HG03066 (cell line): ENCODE results near the gene TERT.

Source experiments
- ATAC-seq: cut with Tn5 transposase; IDR thresholded peaks from one replicate; pipeline ENCODE4 v1.9.1; 2021; ENCODE audit warnings: low read depth; ENCODE audit not compliant: unreplicated experiment

TERT gene

DNA sequence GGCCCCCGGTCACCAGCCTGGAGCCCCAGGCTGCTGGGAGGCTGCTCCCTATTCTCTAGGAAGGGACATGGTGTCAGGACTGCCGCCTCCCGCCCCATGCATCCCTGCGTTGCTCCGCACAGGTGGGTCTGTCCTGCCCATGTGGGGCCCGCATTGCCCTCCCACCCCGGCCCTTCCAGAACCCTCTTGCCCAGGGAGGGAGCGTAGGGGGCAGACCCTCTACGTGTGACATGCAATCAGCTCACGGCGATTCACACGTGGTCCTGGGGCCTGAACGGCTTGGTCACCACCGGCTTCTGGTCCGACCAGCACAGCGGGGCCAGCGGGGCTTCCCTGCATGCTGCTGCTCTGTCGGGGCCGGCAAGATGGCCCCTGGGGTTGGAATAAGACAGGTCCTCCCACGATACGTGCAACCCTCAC is 84.0 kb downstream of the TERT start:
- no peak for ATAC-seq

DNA sequence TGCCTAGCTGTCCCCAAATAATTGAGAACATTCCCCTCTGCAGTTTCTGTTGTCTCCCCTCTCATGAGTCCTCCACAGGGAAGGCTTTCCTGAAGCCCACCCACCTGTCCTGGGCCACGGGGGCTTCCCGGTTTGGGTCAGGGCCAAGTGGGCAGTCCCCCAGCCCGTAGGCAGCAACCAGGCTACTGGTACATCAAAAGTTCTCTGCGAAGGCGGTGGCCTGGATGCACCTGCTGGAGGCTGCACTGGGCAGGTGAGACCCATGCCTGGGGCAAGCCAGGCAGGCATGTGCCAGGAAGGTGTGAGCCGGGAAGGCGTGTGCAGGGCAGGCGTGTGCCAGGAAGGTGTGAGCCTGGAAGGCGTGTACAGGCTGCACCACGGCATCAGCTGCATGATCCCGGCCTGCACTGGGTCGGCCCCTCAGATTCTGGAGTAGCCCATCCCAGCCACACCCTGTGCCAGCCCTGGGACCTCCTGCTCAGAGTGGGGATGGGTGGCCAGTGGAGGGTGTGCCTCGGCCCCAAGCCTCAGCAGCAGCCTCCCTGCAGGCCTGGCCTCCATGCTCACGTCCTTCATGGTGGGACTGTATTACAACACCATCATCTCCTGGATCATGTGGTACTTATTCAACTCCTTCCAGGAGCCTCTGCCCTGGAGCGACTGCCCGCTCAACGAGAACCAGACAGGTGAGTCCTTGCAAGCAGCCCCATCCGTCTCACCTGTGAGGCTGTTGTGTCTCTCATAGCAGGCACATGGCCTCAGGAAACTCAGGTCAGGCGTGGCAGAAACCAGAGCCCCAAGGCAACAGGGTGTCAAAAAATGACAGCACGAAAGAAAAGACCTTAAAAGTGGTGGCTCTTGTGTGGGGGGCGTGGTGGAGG is 84.7 kb downstream of the TERT start:
- no peak for ATAC-seq

DNA sequence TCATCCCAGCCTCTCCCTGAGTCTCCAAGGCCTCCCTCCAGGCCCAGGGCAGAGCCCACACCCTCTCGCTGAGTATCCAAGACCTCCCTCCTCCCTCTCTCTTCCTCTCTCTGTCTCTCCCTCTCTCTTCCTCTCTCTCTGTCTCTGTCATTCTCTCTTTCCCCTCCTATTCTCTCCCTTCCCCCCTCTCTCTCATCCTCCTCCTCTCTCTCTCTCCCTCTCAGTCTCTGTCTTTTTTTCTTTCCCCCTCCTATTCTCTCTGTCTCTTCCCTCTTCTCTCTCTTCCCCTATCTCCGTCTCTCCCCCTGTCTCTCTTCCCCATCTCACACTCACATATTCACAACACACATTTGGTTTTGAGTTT is 85.4 kb downstream of the TERT start:
- ATAC-seq = no peak

DNA sequence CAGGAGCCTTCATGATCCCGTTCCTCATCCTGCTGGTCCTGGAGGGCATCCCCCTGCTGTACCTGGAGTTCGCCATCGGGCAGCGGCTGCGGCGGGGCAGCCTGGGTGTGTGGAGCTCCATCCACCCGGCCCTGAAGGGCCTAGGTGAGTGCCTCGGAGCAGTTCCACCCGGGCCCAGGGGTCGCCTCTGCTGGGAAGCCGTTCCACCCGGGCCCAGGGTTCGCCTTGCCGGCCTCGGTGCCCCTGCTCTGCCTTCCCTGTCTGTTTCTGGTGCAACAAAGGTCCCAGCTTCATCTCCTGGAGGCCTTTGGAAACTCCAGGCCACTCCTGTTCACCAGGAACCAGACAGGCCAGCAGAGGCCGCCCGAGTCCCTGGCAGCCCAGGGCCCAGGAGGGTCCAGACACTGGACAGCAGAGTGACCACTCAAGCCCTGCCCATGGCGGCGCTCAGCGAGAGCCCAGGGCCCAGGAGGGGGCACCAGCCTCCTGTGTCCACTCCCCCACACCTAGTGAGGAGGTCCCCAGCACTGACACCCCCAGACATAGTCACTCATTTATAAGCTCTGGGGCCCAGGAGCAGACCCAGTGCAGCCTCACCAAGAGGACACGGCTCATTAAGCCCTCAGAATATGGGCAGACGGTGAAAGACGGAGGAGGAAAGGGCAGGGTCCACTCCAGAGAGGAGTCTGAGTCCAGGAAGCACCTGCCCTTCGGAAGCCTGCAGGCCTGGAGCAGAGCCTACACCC is 86.0 kb downstream of the TERT start:
- ATAC-seq = no peak

DNA sequence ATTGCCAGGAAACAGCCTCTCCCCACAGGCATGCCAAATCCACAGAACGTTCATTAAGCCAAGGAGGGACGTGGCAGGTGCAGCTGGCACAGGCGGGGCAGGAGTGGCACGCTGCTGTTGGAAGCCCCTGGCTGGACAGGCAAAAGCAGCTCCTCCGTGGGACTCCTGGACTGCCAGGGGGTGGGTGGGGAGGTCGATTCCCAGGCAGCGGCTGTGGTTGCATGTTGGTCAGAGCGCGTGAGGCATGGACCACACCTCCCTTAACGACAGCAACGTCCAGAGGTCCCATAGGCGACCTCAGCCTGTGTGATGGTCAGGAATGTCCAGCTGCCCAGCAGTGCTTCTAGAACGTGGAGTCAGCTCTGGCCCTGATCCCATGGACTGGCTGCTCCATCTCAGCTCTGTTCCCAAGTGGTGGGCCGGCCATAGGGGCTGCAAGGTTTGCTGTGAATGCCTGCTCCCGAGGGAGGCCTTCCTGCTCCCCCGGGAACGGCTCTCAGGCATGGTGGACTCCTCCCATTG is 86.6 kb downstream of the TERT start:
- no peak for ATAC-seq

DNA sequence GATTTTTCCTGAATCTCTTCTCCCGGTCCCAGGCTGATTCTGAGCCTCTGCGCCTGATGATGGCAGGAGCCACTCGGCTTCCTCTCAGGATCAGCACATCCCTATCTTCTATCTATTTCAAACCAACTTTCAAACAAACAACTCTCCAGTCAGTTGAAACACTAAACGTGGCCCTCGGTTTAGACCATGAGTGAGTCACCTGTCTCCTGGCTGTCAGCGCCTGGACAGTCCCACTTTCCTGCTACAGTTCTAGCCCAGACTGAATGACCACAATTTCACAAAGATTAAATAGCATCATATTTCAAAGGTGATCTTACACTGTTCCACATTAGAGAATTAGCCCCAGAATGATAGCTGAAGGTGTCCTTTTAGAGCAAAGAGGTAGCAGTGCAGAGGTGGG is 87.3 kb downstream of the TERT start:
- no peak for ATAC-seq

DNA sequence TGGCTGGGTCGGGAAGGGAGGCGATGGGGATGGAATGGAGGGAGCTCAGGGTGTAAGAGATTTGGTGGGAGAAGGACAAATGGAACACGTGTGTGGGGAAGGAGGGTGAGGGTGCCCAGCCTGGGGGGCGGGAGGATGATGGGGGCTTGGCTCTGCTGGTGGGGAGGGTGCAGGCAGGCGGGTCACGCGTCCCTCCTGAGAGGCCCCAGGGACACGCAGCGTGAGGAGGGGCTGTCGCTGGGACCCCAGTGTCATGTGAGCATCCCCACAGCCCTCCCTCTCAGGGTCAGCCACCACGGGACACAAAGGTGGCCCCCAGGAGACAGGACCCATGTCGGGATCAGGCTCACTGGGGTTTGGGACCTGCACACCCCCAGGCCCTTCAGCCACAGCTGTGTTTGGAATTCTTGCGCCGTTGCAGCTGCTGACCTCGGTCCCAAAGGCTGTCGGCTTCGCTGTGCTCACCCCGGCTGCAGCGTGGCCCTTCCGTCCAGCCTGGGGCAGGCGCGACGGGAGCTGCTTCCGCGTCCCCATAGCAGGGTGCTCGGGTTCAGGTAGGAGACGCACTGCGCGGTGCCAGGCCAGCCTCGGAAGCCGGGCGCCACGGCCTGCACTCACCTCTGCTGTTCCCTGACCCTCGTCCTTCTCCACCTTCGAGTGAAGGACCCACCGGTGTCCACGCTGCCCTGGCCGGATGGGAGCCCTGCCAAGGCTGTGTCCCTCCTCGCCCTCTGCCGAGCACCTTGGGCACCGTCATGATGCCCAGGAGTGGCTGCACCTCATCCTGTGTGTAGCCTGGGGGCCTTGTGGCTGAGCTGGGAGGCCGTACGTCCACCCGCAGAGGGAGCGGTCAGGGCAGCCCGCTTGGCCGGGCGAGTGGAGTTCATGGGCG is 88.1 kb downstream of the TERT start:
- ATAC-seq = no peak

DNA sequence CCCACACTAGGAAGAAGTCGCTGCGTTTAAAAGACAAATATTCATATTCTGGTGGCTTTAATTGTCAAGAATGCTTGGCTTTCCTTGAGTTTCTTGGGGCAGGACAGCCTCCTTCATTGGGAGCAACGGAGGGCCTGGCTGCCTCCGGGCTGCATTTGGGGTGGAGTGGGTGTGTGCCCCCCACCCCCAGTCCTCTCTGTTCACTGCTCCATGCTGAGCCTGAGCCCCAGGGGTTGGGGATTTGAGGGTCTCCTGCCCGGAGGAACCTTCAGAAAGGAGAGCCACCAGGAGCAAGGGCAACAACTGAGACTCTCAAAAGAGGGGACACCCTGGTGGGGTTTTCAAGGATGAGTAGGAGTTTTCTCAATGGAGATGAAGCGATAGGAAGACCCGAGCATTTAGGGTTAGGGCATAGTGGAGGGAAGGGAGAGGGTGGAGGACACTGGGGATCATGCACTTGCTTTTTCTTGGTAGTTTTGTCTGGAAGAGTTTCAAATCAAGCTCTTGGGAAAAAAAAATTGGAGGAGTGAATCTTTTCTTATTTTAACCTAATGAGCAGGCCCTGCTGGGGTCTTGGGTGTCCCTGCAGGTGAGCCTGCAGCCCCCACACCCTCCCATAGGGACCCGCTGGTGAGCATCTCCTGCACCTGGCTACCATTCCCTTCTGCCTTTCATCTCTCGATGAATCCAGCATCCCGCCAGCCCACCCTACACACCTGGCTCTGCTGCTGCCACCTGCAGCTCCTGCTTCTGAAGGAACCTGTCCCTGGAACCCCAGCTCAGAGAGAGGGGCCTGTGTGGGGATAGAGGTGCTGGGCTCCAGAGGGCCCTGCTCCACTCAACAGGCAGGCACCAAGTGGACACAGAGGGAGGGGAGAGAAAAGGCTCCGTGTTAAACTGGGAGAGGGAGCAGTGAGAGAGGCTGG is 89.3 kb downstream of the TERT start:
- no peak for ATAC-seq

DNA sequence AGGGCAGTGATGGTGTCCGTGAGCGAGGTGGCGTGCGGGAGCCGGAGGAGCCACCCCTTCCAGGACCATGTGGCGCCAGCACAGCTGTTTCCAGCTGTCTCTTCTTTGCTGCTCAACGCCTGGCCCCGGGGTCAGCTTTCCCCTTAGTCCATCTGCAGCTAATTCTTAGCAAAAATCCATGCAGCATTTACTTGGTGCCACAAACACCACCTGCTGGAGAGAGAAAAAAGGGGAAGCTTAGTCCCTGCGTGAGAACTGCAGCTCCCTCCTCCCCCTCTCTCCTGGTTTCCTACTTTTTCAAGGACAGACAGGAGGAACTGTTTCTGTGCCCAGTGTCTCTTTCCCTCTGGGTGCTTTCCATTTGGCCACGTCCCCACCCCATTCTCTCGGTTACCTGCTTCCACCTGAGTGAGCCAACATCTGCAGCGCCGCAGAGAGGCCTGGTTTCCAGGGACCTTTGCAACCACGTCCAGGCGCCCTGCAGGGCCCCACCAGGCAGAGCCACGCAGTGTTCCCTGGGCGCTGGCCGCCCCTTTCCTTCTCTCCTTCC is 90.1 kb downstream of the TERT start:
- ATAC-seq = no peak

DNA sequence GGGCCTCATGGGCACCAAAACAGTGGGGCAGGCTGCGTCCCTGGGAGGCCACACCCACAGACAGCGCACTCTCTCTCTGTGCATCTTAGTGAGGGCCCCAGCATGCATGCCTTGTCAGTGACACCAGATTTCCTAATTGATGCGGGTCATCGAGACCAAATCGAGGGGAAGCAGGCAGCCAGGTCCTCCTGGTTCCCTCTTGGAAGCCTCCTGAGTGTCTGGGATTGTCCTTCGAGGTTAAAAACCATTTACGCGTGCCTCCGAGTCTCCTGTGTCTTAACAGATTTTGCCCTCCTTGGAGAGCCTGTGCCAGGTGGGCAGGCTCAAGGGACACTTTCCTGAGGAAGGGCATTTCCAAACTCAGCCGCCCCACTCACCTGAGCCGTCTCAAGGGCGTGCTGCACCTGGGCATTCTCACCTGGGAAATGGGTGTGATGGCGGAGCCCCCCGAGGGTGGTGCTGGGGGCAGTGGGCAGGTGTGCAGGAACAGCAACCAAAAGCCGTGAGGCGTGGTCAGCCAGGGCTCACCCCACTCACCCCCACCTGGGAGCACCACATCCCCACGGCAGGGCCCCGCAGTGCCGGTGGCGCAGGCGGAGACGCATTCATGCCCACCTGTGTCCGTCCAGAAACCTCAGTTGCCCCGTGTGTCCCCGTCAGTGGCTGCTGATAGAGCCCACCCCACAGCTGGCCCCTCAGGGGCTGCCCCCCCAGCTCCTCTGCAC is 90.7 kb downstream of the TERT start:
- ATAC-seq = no peak

DNA sequence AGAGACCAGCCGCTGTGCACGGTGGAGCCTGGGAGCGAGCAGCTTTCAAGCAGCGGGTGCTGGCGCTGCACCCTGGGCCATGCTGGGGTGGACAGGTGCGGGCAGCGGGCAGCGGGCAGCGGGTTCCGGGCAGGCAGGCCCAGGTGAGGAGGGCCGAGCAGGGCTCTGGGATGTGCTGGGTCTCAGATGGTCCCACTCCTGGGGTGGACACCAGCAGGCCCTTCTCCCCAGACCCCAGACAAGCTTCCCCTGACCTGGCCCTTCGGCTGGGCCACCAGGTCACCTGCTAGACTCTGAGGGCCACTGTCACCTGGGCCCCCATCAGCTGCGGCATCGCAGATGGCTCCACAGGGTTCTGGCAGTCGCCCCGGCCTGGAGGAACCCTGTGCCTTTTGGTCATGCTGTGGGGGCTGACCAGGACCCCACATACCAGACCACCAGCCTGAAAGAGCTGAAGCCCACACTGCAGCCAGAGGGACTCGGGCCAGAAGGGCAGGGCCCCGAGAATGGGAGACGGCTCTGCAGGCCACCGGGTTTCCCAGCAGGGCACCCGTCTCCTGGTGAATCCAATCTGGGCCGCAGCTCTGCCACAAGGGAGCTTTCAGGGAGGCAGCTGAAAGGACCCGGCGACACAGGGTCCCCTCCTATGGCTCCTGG is 91.4 kb downstream of the TERT start:
- ATAC-seq = no peak
